ENCODE results near the gene ZNF124. TPM values are rescaled to one million over a fixed set of nuclear protein-coding genes. Genes with fewer than 3 reads are reported as not detected.

The ZNF124 gene
- polyA plus RNA-seq, 2 of the 4 experiments (the other 2 are of a cell fraction) = 4.4 to 6.4 TPM

DNA sequence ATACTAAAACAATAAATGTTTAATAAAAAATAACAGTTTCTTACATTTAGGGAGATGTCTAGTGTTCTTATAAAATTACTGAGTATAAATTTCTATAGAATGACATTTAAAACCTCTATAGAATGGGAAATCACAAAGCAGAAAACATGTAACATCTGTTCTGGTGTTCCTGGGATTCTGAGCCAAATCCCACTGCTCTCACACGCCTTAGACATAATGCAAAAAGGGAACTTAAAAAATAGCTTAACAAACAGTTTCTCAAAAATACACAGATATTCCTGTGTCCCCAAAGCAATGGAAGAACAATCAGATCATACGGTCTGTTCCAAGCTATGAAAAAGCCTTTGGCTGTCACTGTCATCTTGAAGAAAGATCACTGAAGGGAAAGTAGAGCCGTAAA lies 27.0 kb upstream of the ZNF124 start (continued):
- TF ChIP-seq CTCF (IDR thresholded peaks at IDR 0.05) = no peak
- no peak for TF ChIP-seq EHF (CRISPR knock-in tag; IDR thresholded peaks at IDR 0.05)
- TF ChIP-seq EP300 (IDR thresholded peaks at IDR 0.05) = no peak
- no peak for TF ChIP-seq GATA3 (IDR thresholded peaks at IDR 0.05; ENCODE audit: borderline replicate concordance)

DNA sequence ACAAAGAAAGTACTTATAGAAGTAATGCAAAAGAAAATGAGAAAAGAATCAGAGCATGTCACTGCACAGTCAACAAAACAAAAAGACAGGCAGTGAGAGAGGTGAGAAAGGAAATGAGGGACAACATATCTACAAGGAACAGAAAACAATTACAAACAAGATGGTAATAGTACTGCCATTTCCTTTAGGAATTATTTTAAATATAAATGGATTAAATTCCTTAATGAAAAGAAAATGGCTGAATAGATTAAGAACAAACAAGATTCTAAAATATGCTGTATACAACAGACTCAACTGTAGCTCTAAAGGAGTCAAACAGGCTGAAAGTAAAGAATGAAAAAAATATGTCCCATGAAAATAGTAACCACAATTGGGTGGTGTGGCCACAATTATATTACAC lies 22.1 kb upstream of the ZNF124 start:
- POLR2A ChIA-PET = no interaction called here
- FAIRE-seq = no peak
- peaks cover 79% of the 10 kb centered on the region for H3K9me3 ChIP-seq

DNA sequence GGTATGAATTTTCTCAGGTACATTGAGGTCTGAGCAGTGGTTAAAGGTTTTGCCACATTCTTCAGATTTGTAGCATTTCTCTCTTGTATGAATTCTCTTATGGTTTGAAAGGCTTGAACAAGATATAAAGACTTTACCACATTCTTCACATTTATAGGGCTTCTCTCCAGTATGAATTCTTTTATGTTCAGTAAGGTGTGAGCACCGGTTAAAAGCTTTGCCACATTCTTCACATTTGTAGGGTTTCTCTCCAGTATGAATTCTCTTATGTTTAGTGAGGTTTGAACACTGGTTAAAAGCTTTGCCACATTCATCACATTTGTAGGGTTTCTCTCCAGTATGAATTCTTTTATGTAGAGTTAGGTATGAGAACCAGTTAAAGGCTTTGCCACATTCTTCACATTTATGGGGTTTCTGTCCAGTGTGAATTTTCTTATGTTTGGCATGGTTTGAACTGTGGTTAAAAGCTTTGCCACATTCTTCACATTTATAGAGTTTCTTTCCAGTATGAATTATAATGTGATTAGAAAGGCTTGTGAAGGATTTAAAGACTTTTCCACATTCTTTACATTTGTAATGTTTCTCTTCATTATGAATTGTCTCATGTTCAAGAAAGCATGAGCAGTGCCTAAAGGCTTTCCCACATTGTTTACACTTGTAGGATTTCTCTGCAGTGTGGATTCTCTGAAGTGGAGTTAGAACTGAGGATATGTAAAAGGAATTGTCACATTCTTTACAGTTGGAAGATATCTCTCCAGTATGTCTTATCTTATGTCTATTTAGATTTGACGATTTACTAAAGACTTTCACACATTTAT lies 18.4 kb upstream of the ZNF124 start:
- peaks cover 89% of the 10 kb centered on the region for H3K9me3 ChIP-seq
- CTCF ChIA-PET = no interaction called here

More for the DNA sequence above, 22.1 kb upstream of the ZNF124 start:
- Histone ChIP-seq H3K4me3 (no peak overlapping the region), H3K27ac (no peak overlapping the region), H3K4me2 (no peak overlapping the region), H3K4me1 (no peaks in the 10 kb centered on the region)
- CTCF ChIA-PET = no interaction called here
- no peak for ATAC-seq
- TF ChIP-seq CBX8 (IDR thresholded peaks at IDR 0.05) = no peak
- TF ChIP-seq NFE2L2 (conservative IDR thresholded peaks at IDR 0.05; ENCODE audit: low read length) = no peak
- TF ChIP-seq PHF8 (IDR thresholded peaks at IDR 0.05; ENCODE audit: borderline replicate concordance, low read depth) = no peak
- TF ChIP-seq CEBPB (IDR thresholded peaks at IDR 0.05) = no peak
- no peak for TF ChIP-seq EHMT2 (IDR thresholded peaks at IDR 0.05; ENCODE audit: low read depth)
- TF ChIP-seq, protein P1, sequence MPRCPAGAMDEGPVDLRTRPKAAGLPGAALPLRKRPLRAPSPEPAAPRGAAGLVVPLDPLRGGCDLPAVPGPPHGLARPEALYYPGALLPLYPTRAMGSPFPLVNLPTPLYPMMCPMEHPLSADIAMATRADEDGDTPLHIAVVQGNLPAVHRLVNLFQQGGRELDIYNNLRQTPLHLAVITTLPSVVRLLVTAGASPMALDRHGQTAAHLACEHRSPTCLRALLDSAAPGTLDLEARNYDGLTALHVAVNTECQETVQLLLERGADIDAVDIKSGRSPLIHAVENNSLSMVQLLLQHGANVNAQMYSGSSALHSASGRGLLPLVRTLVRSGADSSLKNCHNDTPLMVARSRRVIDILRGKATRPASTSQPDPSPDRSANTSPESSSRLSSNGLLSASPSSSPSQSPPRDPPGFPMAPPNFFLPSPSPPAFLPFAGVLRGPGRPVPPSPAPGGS (IDR thresholded peaks at IDR 0.05) = no peak
- no peak for TF ChIP-seq SMC3 (IDR thresholded peaks at IDR 0.05)
- no peak for TF ChIP-seq PBX3 (IDR thresholded peaks at IDR 0.05)
- TF ChIP-seq RAD21 (conservative IDR thresholded peaks at IDR 0.05 in 1 of 2, IDR thresholded peaks at IDR 0.05 in 1 of 2) = no peak
- no peak for TF ChIP-seq ZFP36 (IDR thresholded peaks at IDR 0.05; ENCODE audit: borderline replicate concordance, partially characterized antibody)
- no peak for TF ChIP-seq KDM5A (IDR thresholded peaks at IDR 0.05)
- TF ChIP-seq HES2 (IDR thresholded peaks at IDR 0.05) = no peak
- no peak for TF ChIP-seq NPAS2 (CRISPR knock-in tag; IDR thresholded peaks at IDR 0.05; ENCODE audit: borderline replicate concordance)
- no peak for TF ChIP-seq POLR2A (IDR thresholded peaks at IDR 0.05; ENCODE audit: low read length)
- TF ChIP-seq FOSL2 (IDR thresholded peaks at IDR 0.05) = no peak
- TF ChIP-seq FOSL2 (CRISPR knock-in tag; IDR thresholded peaks at IDR 0.05) = no peak
- no peak for DNase-seq (ENCODE audit: low read depth in 1 of 2, low spot score in 1 of 2)

More for the DNA sequence above, 18.4 kb upstream of the ZNF124 start:
- Histone ChIP-seq H3K4me1 (no peaks in the 10 kb centered on the region), H3K4me2 (no peak overlapping the region), H3K27ac (no peak overlapping the region), H3K4me3 (no peak overlapping the region)
- POLR2A ChIA-PET = no interaction called here
- TF ChIP-seq KDM1A (IDR thresholded peaks at IDR 0.05; ENCODE audit: low read depth) (peak; percentile 15; the same call in 1 of the 2 replicates), ATOH8 (CRISPR knock-in tag; IDR thresholded peaks at IDR 0.05; ENCODE audit: low read depth) (no peak), SMC3 (IDR thresholded peaks at IDR 0.05) (no peak), MAZ (IDR thresholded peaks at IDR 0.05; ENCODE audit: borderline replicate concordance, low read depth, low read length) (no peak), EHMT2 (IDR thresholded peaks at IDR 0.05; ENCODE audit: low read depth) (no peak)
- ATAC-seq (no peak), DNase-seq (ENCODE audit: low read depth in 1 of 2, low spot score in 1 of 2) (no peak), FAIRE-seq (no peak)
- 63% methylated on average over 2 of the region's 2 CpGs for WGBS (ENCODE audit: missing lambda C conversion rate)
